Epithelial cell of proximal tubule (primary cell): Measurements from ENCODE around the gene WDR20. TPM values are rescaled to one million over a fixed set of nuclear protein-coding genes. Genes with fewer than 3 reads are reported as not detected.

ENCODE experiments used
- DNase-seq: peaks from one replicate; pipeline ENCODE4 v3.0.0-alpha.2; 2011; ENCODE audit warnings: low read depth
- H3K4me3 ChIP-seq: 2 replicates; pipeline ENCODE4 v1.5.1; 2011; ENCODE audit warnings: low read depth, mild to moderate bottlenecking, low read length
- CTCF ChIP-seq: conservative IDR thresholded peaks from 2 replicates; pipeline ENCODE4 v1.5.1; 2012; ENCODE audit warnings: low read depth, mild to moderate bottlenecking, low read length
- total RNA-seq: library from RNA; depleted of rRNA; stranded (reverse); fragments of >200 nt; gene quantifications from 2 replicates; pipeline ENCODE4 v1.2.3, GENCODE V29; 2015

The WDR20 gene
- total RNA-seq, 1 donor from 2014 or later: 13.8 TPM

GRCh38 chr14:102183886-102184285, 44.2 kb downstream of the WDR20 start:
- no peak for DNase-seq
- no peak for TF ChIP-seq CTCF
- no peak overlapping the region for H3K4me3 ChIP-seq

- no peak for TF ChIP-seq CTCF
- DNase-seq: no peak
- H3K4me3 ChIP-seq: no peak overlapping the region
These were observed 44.8 kb downstream of the WDR20 start for GRCh38 chr14:102184316-102185035.

- DNase-seq: no peak
These were observed 45.7 kb downstream of the WDR20 start for GRCh38 chr14:102185360-102185759.

GRCh38 chr14:102187044-102187443, 47.3 kb downstream of the WDR20 start:
- no peak overlapping the region for H3K4me3 ChIP-seq
- TF ChIP-seq CTCF: no peak
- DNase-seq: no peak

More at GRCh38 chr14:102185360-102185759, 45.7 kb downstream of the WDR20 start:
- no peak for TF ChIP-seq CTCF
- H3K4me3 ChIP-seq: no peak overlapping the region

- H3K4me3 ChIP-seq: no peak overlapping the region
- no peak for TF ChIP-seq CTCF
- no peak for DNase-seq
These were observed 47.9 kb downstream of the WDR20 start for GRCh38 chr14:102187568-102188001.

GRCh38 chr14:102188187-102188586, 48.5 kb downstream of the WDR20 start:
- DNase-seq: no peak
- H3K4me3 ChIP-seq: no peak overlapping the region
- no peak for TF ChIP-seq CTCF

- no peak for DNase-seq
- TF ChIP-seq CTCF: no peak
- no peak overlapping the region for H3K4me3 ChIP-seq
These were observed 50.2 kb downstream of the WDR20 start for GRCh38 chr14:102189874-102190273.
